Stimulated activated CD8-positive, alpha-beta memory T cell treated with anti-CD3 and anti-CD28 coated beads, Interleukin-15, amount 100 ng/mL, for 4 hours (primary cell): Measurements from ENCODE around the gene AFTPH.

ENCODE experiments used
- DNase-seq, 2 donors: peaks; one replicate each; pipeline ENCODE4 v3.0.0-alpha.2; 2020; ENCODE audit warnings: low read depth in 2 of 2

Gene AFTPH

GRCh38 chr2:64631771-64632170, 107.6 kb downstream of the AFTPH start:
- no peak for DNase-seq

DNA sequence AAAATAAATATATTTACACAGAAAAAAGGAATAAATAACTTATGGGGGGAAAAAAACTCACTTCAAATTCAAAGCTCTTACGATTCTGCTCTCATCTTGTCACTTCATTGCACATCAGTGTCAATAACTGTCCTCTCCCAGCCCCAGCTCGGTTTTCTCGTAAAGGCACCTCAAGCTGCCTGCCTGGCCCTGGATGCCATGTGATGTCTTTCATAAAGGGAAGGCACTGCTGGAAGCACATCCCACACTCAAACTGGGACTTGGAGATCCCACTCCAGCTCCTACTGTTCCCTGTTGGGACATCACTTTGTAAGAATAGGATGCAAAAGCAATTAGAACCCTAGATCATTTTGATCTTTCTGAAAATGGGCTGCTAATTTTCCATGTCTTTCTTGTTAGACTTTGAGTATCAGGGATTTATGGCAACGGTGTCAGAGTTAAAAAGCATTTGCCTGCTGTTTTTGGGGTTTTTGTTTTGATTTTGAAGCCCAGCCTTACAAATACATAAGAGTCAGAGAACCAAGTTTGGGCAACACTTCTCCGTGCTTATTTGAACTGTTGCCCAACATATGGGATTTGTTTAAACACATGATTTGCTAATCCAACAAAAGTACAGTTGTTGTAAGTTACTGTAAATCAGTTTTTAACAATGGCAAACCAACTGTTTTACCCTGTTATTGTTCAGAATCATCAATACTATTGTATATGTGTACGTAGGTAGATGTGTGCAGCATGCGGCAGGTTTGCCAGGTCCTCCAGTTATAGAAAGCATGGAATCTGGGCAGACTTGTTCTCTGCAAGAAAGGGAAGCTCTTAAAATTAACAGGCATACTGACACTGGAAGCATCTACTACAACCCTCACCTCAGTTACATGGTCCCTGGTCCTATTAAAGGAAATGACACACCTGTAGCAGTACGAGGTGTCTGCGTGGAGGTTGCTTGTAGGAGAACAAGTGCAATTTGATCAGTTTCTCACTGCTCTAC, 109.0 kb downstream of the AFTPH start:
- no peak for DNase-seq

- DNase-seq = no peak
Measured at GRCh38 chr2:64634345-64635267, 110.5 kb downstream of the AFTPH start.

GRCh38 chr2:64635976-64636911, 112.1 kb downstream of the AFTPH start:
- DNase-seq = no peak

DNA sequence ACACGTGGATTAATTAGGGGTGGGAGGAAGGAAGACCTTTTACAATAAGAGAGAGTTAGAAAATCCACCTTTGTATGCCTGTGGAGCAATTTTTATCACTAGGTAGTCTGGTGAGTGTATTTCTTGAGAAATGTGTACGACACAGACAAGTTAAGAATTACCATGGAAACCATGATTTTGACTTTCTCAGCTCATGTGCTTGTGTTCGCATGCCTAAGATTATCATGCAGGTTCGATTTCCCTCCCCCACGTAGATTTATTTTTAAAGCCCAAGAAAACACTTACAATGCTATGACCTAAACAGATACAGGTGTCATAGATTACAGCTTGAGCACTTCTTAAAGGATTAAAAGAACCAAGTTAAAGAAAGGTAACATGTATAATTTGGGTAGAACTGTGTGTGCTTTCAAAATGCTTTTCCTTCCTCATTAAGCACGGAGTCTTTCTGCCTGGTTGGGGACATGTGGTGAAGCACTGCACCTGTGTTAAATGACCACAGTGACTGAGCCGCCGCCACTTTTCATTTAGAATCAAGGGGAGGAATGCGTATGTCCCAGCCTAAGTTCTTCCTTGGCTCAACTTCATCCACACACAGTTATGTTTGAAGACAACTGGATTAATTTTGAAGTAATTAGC, 113.0 kb downstream of the AFTPH start:
- no peak for DNase-seq

- no peak for DNase-seq
Measured at GRCh38 chr2:64637931-64638330, 113.8 kb downstream of the AFTPH start.

DNA sequence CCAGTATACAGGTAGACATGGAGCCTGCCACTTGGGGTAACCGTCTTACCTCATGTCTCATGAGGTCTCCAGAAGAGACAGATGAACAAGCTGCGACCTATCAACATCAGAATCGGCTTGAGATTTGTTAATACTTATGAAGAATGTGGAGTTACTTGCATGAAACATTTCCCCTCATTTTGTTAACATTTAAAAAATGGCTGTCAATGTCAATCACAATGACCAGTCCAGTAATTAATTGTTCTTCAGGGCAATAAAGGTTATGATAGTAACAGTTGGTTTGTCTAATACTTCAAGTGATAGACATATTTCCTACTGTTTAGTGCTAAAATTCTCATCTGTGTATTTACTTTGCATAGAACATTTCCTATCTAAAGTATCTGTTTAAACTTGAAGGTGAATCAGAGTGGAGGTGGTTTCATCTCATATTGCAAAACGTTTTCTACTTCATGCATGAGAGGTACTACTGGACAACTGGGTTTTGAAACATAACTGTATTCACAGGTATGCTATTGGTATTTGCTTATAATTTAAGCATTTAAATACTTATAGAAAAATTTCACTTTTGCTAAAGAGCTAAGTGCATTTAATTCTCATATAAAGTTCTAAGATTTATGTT, 114.5 kb downstream of the AFTPH start:
- no peak for DNase-seq

DNA sequence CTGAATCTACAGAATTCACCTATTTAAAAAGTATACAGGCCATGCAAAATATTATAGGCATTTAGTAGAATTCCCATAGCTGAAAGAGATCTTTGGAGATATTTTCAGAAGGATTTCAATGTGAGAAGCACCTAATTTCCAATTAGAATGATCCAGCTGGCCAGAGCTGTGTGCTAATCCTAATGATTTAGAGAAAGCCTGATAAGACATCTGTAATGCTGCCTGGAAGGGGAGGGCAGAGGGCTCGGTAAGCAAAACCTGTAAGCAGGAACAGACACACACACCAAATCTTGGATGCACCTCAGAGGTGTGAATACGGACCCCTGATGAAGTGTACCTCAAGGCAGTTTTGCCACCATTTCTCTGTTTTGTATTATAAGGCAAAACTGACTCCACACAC, 115.6 kb downstream of the AFTPH start:
- no peak for DNase-seq

DNA sequence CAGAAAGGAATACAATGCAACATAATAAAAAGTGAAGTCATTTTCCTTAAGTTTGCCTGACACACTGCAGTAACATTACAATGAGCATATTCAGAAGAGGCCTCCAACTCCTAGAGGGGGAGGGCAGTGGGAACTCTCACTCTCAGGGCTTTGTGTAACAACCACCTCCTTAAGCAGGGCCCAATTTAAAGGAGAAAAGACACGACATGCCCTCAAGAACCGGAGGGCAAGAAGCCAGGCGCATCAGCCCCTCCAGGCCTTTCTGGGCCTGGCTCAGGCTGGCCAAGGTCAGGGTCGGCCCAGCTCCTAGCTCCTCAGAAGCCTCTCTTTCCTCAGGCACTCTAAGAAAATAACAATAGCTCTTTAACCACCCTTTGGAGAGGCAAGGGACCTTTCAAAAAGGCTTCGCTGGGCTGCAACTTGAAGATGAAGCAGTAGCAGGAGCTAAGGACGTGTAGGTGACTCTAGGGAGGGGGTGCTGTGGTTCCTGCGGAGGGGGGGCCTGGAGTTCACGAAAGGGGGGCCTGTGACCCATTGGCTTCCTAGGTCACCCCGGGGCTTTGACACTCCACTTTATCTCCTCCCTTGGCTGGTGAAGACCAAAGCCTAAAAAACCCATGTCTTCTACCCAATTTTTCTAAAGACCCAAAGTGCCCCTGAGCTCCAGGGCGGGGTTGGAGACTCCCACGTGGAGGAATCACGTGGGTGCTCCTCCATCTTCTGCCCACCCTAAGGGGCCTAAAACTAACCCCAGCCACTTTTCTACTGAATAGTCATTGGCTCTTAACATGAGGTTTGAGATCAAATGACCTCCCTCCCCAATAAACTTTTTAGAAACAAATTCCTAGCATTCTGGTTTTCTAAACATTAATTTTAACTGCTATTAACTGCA, 116.3 kb downstream of the AFTPH start:
- DNase-seq = no peak

DNA sequence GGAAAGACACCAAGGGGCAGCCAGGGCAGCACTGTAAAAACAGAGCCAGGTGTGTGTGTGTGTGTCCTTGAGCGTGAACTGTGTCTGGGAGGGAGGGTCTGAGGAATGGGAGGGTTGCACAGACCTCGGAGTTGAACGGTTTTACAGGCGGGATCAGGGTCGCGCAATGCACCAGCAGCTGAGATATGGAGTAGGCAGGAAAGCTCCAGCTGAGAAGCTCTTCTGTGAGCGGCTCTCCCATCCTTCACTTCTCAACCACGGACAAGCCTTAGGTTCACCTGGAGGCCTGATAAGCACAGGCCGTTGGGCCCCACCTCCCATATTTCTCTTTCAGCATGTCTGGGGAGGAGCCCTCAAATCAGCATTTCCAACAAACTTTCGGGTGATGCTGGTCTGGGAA, 117.5 kb downstream of the AFTPH start:
- no peak for DNase-seq
